ENCODE results near the gene FAM83D.
A peak's percentile ranks its signal among the peaks of the same experiment; 100 is the strongest.

FAM83D gene

DNA sequence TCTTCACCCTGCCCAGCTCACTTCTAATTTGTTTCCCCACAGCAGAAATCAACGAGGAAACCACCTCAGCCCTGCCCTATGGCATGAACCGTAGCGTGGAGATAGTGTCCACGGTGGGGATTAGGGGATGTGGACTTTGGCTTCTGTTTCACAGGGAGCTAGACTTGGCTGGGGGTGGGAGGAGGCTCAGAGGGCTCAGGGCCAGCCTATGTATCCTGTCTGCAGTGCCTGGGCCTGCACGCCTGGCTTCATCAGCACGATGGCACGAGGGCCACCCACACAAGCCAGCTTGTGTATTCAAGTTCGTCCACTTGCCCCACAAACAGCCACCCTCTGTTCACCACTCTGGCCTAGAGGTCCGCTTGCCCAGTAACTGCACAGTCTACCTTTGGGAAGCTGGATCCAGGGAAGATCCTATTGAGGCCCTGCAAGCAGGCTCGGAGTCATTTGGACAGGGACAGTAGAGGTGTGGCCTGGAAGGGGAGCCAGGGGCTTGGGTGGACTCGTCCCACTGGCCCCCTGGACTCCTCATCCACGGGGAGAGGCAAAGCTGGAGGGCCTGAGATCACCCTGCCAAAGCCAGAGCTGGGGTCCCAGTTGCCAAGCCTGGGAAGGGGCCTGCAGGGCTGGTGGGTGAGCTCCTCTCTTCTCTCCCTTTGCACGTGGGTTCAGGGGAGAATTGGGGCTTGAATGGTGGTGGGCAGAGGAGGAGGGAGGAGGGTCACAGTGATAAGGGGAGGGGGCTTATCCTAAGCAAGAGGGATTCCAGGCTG is 38.0 kb upstream of the FAM83D start:
- no peaks in the 10 kb centered on the region for H3K27me3 ChIP-seq (ENCODE audit: control insufficient read depth, insufficient read depth, low read length)
- H3K4me1 ChIP-seq (ENCODE audit: control insufficient read depth, insufficient read depth, low read length) = peaks cover 14% of the 10 kb centered on the region
- no peaks in the 10 kb centered on the region for H3K36me3 ChIP-seq (ENCODE audit: control insufficient read depth, insufficient read depth, low read length)
- no peak overlapping the region for H3K9ac ChIP-seq (ENCODE audit: low read length)
- no peak overlapping the region for H3K4me3 ChIP-seq (ENCODE audit: low read depth, low read length)
- H3K27ac ChIP-seq (ENCODE audit: low read depth, low read length) = no peak overlapping the region
- no peaks in the 10 kb centered on the region for H3K9me3 ChIP-seq (ENCODE audit: control insufficient read depth, insufficient read depth, low read depth, low read length)

DNA sequence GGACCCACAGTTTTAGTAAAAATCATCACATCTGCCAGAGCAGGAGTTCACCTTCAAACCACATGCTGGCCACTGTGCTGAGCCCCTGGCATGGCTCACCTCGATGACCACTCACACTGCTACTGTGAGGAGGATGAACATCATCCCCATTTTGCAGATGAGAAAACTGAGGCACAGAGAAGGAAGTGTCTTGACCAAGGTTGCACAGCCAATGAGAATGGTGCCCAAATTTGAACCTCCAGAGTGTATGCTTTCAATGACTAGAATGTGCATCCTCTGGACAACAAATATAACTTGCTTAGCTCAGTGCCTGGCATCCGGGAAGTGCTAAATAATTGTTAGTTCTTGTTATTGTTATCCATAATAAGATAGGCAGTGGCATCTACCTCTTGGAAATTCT is 37.2 kb upstream of the FAM83D start:
- Histone ChIP-seq H3K36me3 (ENCODE audit: control insufficient read depth, insufficient read depth, low read length) (no peaks in the 10 kb centered on the region), H3K4me3 (ENCODE audit: low read depth, low read length) (no peak overlapping the region), H3K27ac (ENCODE audit: low read depth, low read length) (no peak overlapping the region), H3K9me3 (ENCODE audit: control insufficient read depth, insufficient read depth, low read depth, low read length) (no peaks in the 10 kb centered on the region), H3K4me1 (ENCODE audit: control insufficient read depth, insufficient read depth, low read length) (peaks cover 13% of the 10 kb centered on the region), H3K27me3 (ENCODE audit: control insufficient read depth, insufficient read depth, low read length) (no peaks in the 10 kb centered on the region), H3K9ac (ENCODE audit: low read length) (no peak overlapping the region)

DNA sequence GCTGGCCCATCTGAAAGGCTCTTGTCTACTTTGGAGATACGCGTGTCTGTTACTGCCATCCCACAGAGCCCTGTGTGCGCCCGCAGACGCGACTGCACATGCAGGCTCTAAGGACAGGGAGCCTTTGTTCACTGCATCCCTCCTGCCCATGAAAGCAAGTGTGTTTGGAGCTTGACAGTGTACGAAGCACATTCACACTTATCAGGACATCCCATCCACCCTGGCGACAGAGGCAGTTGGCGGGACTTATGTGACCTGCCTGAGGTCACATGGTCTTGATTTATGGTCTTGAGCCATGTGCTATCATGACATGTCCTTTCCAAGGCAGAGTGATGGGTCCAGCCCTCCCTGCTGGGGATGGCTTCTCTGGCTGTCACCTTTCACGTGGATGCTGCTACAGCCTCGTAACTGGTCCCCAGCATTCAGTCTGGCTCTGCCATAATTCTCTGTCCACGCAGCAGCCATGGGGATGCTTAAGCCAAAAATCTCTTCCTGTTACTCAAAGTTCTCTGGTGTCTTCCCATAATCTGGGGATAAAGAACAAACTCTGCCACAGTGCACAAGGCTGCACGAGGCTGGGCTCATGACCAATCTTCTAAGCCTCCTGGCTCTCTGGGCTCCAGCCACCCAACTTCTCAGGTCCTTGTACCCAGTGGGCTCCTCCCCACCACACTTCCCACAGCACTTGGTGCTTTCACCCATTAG is 36.3 kb upstream of the FAM83D start:
- Histone ChIP-seq H3K4me1 (ENCODE audit: control insufficient read depth, insufficient read depth, low read length) (peaks cover 14% of the 10 kb centered on the region), H3K27ac (ENCODE audit: low read depth, low read length) (no peak overlapping the region), H3K9me3 (ENCODE audit: control insufficient read depth, insufficient read depth, low read depth, low read length) (no peaks in the 10 kb centered on the region), H3K4me3 (ENCODE audit: low read depth, low read length) (no peak overlapping the region), H3K36me3 (ENCODE audit: control insufficient read depth, insufficient read depth, low read length) (no peaks in the 10 kb centered on the region), H3K27me3 (ENCODE audit: control insufficient read depth, insufficient read depth, low read length) (no peaks in the 10 kb centered on the region), H3K9ac (ENCODE audit: low read length) (no peak overlapping the region)

DNA sequence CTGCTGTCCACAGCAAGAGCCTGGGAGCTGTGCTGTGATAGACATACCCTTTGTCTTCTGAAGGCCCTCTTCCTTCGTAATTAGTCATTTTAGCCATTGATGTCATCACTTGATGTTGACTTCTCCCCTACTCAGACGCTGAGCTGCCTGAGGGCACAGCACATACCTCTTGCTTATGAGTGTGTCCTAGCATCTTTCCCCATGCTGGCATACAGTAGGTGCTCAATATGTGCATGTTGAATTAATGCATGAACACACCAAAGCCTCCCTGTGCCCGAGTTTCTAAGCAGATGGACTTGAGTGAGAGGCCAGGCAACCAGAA is 35.8 kb upstream of the FAM83D start:
- Histone ChIP-seq H3K36me3 (ENCODE audit: control insufficient read depth, insufficient read depth, low read length) (no peaks in the 10 kb centered on the region), H3K9me3 (ENCODE audit: control insufficient read depth, insufficient read depth, low read depth, low read length) (no peaks in the 10 kb centered on the region), H3K4me1 (ENCODE audit: control insufficient read depth, insufficient read depth, low read length) (peaks cover 14% of the 10 kb centered on the region), H3K27ac (ENCODE audit: low read depth, low read length) (no peak overlapping the region), H3K4me3 (ENCODE audit: low read depth, low read length) (no peak overlapping the region), H3K27me3 (ENCODE audit: control insufficient read depth, insufficient read depth, low read length) (peaks cover 3% of the 10 kb centered on the region; the same call in 1 of the 2 replicates), H3K9ac (ENCODE audit: low read length) (no peak overlapping the region)

DNA sequence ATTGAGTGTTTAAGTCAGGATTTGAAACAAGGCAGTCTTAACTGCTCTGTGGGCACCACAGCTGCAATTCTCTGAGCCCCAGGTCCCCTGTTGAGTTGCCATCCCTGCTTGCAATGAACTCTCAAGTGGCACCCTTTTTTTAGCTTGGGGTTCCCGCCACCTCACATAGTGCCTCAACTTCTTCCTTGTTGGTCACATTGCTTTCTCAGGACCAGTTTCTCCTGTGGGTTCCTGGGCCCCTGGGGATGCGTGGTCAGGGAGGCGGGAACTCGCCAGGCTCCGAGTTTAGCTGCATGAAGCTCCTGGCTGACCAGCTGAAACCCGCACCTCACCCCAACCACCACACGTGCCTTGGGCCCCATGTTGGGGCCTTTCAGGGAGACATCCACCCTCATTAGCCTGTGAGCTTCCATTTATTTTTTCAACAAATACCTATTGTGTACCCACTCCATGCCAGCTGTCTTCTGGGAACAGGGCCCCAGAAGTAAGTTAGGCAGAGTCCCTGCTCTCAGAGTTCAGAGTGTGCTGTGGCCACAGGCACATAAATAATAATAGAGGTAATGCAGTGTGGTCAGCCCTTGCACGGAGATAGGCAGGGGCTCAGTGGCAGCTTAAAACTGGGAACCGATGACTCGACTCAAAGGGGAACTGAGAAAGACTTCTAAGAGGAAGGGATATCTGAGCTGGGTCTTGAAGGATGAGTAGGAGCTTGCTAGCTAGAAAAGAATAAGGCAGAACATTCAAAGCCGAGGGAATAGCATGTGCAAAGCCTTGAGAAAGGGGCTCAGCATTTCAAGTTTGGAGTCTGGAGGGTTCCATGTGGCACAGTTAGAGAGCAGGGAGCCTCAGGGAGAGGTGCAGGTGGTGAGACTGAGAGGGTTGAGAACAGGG is 33.9 kb upstream of the FAM83D start:
- Histone ChIP-seq H3K36me3 (ENCODE audit: control insufficient read depth, insufficient read depth, low read length) (no peaks in the 10 kb centered on the region), H3K27ac (ENCODE audit: low read depth, low read length) (no peak overlapping the region), H3K9me3 (ENCODE audit: control insufficient read depth, insufficient read depth, low read depth, low read length) (no peaks in the 10 kb centered on the region), H3K4me1 (ENCODE audit: control insufficient read depth, insufficient read depth, low read length) (peaks cover 14% of the 10 kb centered on the region), H3K4me3 (ENCODE audit: low read depth, low read length) (no peak overlapping the region), H3K27me3 (ENCODE audit: control insufficient read depth, insufficient read depth, low read length) (peaks cover 4% of the 10 kb centered on the region; the same call in 1 of the 2 replicates), H3K9ac (ENCODE audit: low read length) (no peak overlapping the region)

DNA sequence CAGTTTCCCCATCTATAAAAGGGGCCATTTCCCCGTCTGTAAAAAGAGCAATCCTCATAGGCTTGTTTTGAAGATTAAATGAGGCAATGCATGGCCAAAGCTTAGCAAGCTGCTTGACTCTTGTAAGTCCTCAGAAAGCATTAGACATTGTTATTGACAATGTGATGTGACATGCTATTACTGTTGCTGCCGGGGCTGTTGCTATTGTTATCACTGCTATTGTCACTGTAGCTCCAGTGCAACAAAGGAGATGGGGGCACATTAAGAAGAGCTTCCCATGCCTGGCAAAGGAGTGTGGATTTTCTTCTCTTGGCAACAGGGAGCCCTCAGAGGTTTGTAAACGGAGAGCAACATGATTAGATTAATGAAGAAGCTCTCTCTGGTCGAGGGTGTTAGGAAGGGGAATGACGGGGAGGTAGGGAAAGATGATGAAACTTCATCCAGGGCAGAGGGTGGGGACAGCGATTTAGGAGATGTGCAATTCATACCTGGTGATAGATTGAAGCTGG is 33.1 kb upstream of the FAM83D start:
- H3K27ac ChIP-seq (ENCODE audit: low read depth, low read length) = no peak overlapping the region
- H3K9ac ChIP-seq (ENCODE audit: low read length) = no peak overlapping the region
- H3K4me1 ChIP-seq (ENCODE audit: control insufficient read depth, insufficient read depth, low read length) = peaks cover 14% of the 10 kb centered on the region
- H3K27me3 ChIP-seq (ENCODE audit: control insufficient read depth, insufficient read depth, low read length) = peaks cover 4% of the 10 kb centered on the region; the same call in 1 of the 2 replicates
- H3K36me3 ChIP-seq (ENCODE audit: control insufficient read depth, insufficient read depth, low read length) = no peaks in the 10 kb centered on the region
- no peaks in the 10 kb centered on the region for H3K9me3 ChIP-seq (ENCODE audit: control insufficient read depth, insufficient read depth, low read depth, low read length)
- H3K4me3 ChIP-seq (ENCODE audit: low read depth, low read length) = no peak overlapping the region

DNA sequence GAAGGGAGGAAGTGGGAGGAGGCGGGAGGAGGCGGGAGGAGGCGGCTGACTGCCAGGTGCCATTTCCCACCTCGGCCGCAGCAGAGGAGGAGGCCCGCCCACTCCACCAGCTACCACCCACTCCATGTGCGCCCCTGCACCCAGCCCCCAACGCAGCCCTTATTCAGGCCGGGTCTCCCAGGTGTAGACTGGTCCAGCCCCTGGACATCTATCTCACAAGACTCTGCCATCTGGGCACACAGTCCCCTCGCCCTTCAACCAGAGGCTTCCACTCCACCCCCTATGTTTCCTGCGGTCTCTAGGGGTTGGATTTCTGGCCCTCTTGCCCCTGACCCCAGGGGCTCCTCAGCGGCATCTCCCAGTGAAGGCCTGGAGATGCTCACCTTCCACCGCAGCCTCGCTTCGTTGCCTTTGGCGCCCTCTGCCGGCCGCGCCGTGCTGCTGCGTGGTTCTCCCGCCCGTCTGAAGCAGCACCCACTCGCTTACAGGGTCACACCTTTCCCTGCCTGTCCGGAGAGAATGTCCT is 32.6 kb upstream of the FAM83D start:
- Histone ChIP-seq H3K27me3 (ENCODE audit: control insufficient read depth, insufficient read depth, low read length) (peaks cover 4% of the 10 kb centered on the region; the same call in 1 of the 2 replicates), H3K27ac (ENCODE audit: low read depth, low read length) (no peak overlapping the region), H3K4me1 (ENCODE audit: control insufficient read depth, insufficient read depth, low read length) (peaks cover 14% of the 10 kb centered on the region), H3K4me3 (ENCODE audit: low read depth, low read length) (0 out of 2 replicates have a peak overlapping the region, but pooled peaks have one; percentile 37), H3K36me3 (ENCODE audit: control insufficient read depth, insufficient read depth, low read length) (no peaks in the 10 kb centered on the region), H3K9ac (ENCODE audit: low read length) (no peak overlapping the region), H3K9me3 (ENCODE audit: control insufficient read depth, insufficient read depth, low read depth, low read length) (no peaks in the 10 kb centered on the region)

DNA sequence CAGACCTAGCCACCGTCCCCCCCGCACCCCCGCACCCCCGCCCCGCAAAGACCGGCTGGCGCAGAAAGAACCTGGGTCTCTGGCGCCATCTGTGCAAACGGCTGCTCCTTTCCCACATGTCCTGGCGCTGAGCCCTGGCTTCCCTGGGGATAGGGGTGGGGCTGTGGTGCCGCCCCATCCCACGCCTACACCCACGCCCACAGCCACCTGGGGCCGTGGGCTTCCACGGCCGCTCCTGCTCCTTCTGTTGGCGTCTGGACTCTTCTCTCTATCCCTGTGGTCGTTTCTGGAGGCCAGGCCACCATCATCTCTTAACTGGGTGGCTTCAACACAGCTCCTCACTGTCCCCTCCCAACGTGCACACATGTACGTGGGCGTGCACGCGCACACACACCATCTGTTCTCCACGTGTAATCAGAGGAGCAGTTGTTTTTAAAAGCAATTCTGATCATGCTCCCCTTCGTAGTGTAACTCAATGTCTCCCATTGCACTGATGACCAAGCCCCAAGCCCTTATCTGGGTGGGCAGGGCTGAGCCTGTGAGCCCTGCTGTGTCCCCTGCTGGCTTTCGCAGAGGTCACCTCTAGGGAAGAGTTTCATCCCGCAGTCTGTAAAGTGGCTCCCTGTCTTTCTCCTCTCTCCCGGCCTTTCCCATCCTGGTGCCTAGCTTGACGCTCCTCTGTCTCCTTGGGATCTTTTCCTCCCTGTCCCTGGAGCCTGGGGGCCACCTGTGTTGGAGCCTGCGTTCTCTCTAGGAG is 31.9 kb upstream of the FAM83D start:
- Histone ChIP-seq H3K27me3 (ENCODE audit: control insufficient read depth, insufficient read depth, low read length) (peaks cover 4% of the 10 kb centered on the region; the same call in 1 of the 2 replicates), H3K4me3 (ENCODE audit: low read depth, low read length) (no peak overlapping the region), H3K9me3 (ENCODE audit: control insufficient read depth, insufficient read depth, low read depth, low read length) (no peaks in the 10 kb centered on the region), H3K36me3 (ENCODE audit: control insufficient read depth, insufficient read depth, low read length) (no peaks in the 10 kb centered on the region), H3K9ac (ENCODE audit: low read length) (no peak overlapping the region), H3K4me1 (ENCODE audit: control insufficient read depth, insufficient read depth, low read length) (peaks cover 14% of the 10 kb centered on the region), H3K27ac (ENCODE audit: low read depth, low read length) (no peak overlapping the region)

DNA sequence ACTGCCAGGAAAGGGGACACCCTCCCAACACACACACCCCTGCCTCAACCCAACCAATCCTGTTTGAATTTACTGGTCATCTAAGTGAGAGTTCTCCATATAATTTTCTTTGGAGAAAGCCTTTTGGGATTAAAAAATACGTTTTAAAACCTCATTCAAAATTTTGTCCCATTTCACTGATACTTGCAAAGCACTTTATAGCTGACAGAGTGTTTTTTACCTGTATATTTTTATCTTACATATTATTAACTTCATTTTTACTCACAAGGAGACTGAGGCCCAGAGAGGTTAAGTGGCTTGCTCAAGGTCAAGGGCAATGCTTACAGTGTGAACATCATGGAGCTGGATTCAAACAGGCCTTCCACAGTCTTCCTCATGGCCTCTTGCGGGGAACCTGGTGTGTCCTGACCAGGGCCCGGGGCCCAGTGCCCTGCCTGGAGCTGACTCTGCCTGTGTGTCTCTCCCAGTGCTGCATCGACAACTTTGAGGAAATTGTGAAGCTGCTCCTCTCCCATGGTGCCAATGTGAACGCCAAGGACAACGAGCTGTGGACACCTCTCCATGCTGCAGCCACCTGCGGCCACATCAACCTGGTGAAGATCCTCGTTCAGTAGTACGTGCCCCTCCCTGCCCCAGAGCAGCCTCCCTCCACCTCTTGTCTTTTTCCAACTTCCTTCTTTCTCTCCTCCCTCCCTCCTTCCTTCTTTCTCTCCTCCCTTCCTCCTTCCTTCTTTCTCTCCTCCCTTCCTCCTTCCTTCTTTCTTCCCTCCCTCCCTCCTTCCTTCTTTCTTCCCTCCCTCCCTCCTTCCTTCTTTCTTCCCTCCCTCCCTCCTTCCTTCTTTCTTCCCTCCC is 30.9 kb upstream of the FAM83D start:
- no peaks in the 10 kb centered on the region for H3K36me3 ChIP-seq (ENCODE audit: control insufficient read depth, insufficient read depth, low read length)
- no peak overlapping the region for H3K9ac ChIP-seq (ENCODE audit: low read length)
- H3K27me3 ChIP-seq (ENCODE audit: control insufficient read depth, insufficient read depth, low read length) = peaks cover 4% of the 10 kb centered on the region; the same call in 1 of the 2 replicates
- peaks cover 14% of the 10 kb centered on the region for H3K4me1 ChIP-seq (ENCODE audit: control insufficient read depth, insufficient read depth, low read length)
- no peak overlapping the region for H3K4me3 ChIP-seq (ENCODE audit: low read depth, low read length)
- H3K9me3 ChIP-seq (ENCODE audit: control insufficient read depth, insufficient read depth, low read depth, low read length) = no peaks in the 10 kb centered on the region
- H3K27ac ChIP-seq (ENCODE audit: low read depth, low read length) = no peak overlapping the region
